GM21723 (cell line): ENCODE measurements around the gene IQCF5.
"Not testable (repeated sequence)": the region's sequence is repeated elsewhere in the genome, so short reads cannot be mapped to it uniquely, and the experiment has no call there.

Experiments used
- ATAC-seq: cut with Tn5 transposase; IDR thresholded peaks from one replicate; pipeline ENCODE4 v1.9.1; 2021; ENCODE audit warnings: mild to moderate bottlenecking, moderate library complexity; ENCODE audit not compliant: unreplicated experiment

IQCF5 gene

DNA sequence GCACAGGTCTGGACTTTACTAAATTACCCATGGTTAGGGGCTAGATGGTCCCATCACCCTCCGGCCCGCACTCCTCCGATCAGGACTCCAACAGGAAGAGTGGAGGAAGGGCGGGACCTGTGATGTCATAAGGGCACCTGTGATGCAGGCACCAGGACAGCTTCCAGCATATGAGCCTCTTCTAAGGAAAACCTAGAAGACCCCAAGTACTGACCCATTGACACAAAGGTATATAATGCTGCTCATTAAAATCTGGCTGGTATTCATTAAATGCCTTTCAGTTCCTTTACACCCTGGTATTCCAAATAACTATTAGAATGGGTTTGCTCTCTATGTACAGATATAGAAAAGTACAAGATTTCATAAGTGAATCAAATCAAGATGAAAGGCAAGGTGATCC, at the start of gene IQCF5:
IQCF5 (minus strand) TSS at position 101 of the 400 bp plus-strand sequence; CDS start at position 31, 70 bp downstream.
- no peak for ATAC-seq

- ATAC-seq, result no peak
Observed at GRCh38 chr3:51921081-51921578, 45.7 kb upstream of the IQCF5 start.

GRCh38 chr3:51916418-51916817, 41.0 kb upstream of the IQCF5 start:
- ATAC-seq, result no peak

DNA sequence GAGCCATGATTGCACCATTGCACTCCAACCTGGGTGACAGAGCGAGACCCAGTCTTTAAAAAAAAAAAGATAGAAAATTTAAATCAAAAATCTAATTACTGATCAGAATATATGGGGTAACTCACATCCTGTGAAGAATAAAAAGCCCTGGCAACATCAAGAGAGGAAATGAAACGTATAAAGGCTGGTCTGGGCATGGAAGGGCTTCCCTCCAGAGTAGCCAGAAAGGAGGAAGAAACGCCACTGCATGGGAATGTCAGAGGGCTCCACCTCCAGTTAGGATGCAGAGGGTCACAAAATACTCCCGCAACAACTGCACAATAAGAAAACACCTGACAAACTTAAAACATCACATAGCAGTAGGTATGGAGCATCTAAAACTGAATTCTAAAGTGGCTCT, 32.6 kb upstream of the IQCF5 start:
- no peak for ATAC-seq

DNA sequence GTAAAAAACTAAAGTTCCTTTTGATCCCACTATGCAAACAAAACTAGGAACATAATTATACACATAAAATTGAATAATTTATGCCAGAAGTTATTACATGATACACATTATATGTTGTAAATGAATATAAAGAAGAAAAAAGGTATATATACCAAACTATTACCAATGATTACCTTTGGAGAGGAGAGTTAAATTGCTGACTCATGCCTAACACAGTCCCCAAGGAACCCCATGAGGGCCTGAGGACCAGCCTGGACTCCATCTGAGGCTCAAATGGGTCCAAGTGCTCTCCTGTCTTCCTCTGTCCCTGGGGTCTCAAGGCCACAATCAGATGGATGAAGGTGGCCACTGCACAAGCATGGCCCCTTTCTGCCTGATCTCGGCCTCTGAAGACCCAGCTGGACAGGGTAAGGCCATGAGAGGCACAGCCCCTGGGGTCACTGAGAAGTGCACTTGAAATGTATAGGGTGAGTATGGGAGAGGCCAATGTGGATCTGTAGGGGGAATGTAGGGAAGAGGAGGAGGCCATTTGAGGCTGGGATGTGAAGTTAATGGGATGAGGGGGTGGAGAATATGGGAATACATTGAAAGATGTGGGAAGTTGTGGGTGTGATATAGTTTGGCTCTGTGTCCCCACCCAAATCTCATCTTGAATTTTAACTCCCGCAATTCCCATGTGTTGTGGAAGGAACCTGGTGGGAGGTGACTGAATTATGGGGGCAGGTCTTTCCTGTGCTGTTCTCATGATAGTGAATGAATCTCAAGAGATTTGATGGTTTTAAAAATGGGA, 28.8 kb upstream of the IQCF5 start:
- ATAC-seq, result no peak

- not testable (repeated sequence) for ATAC-seq
Observed at GRCh38 chr3:51902361-51902760, 27.0 kb upstream of the IQCF5 start.

- not testable (repeated sequence) for ATAC-seq
Observed at GRCh38 chr3:51900043-51900442, 24.6 kb upstream of the IQCF5 start.

DNA sequence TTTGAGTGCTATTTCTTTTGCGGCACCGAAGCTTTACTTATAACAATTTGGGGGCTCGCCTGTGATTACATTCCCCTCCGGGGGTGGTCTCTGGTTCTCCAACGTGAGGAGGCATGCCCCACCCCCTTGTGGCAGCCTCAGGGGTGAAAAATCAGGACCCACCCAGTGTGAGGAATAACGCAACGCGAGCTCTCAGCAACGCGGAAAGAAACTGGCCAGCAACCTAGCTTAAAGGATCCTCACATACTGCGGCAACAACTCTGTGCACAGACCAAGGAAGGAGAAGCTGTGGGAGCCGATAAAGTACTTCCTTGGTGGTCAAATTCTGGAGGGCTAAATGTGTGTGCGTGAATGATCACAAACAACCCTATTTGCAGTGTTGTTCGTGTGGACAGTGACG, 22.0 kb upstream of the IQCF5 start:
- ATAC-seq, result no peak

DNA sequence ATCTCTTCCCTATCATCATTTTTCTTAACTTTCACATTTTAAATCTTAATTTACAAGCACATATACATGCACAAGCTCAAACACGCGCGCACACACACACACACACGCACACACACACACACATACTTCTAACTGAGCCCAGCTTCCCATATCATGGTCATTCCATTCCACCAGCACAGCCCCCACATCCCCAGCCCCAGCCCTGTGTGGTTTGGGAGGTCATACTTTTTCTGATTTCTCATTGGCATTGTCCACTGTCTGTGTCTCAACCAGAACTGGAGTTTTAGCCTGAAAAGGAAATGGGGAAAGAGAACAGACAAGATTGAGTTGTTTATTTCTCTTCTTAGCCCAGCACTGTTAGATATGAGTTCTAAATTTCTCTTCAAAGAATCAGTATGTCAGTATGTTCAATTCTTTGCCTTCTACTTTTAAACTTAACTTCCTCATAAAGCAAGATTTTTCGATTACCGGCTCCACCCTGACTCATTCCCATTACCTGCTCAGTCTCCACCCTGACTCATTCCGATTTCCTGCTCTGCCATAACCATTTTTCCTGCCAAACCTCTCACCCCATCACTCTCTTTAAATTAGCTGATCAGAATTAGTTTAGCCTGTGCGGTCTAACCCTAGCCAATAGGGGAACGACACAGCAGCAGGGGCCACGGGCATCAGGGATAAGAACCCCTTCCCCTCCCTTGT, 21.4 kb upstream of the IQCF5 start:
- no peak for ATAC-seq

DNA sequence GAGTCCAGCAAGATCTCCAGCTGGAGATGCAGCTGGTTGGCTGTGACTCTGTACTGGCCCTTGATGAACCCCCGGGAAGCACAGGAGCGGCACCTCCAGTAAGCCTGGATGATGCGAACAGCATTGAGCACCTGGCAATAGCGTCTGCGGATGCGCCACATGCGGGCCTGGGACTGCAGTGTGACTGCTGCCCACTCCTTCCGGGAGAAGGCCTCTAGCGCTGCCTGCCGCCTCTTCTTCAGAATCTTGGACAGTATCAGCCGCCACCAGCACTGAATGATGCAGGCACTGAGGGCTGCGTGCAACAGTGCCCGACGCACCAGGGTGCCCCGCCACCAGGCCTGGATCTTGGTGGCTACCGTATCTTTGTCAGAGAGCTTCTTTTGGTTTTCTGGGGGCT, 19.5 kb upstream of the IQCF5 start:
- ATAC-seq, result no peak

- ATAC-seq, result no peak
Observed at GRCh38 chr3:51894391-51894790, 19.0 kb upstream of the IQCF5 start.

- ATAC-seq, result no peak
Observed at GRCh38 chr3:51891242-51892039, 16.0 kb upstream of the IQCF5 start.

GRCh38 chr3:51888463-51889105, 13.2 kb upstream of the IQCF5 start:
- no peak for ATAC-seq

GRCh38 chr3:51887620-51888019, 12.2 kb upstream of the IQCF5 start:
- ATAC-seq, result no peak

- no peak for ATAC-seq
Observed at GRCh38 chr3:51886447-51886846, 11.0 kb upstream of the IQCF5 start.

- no peak for ATAC-seq
Observed at GRCh38 chr3:51879937-51880336, 4.5 kb upstream of the IQCF5 start.

GRCh38 chr3:51876186-51876585, 785 bp upstream of the IQCF5 start:
- ATAC-seq, result no peak

- no peak for ATAC-seq
Observed at GRCh38 chr3:51874889-51875288, 512 bp downstream of the IQCF5 start.

GRCh38 chr3:51874411-51874810, 990 bp downstream of the IQCF5 start:
- no peak for ATAC-seq

DNA sequence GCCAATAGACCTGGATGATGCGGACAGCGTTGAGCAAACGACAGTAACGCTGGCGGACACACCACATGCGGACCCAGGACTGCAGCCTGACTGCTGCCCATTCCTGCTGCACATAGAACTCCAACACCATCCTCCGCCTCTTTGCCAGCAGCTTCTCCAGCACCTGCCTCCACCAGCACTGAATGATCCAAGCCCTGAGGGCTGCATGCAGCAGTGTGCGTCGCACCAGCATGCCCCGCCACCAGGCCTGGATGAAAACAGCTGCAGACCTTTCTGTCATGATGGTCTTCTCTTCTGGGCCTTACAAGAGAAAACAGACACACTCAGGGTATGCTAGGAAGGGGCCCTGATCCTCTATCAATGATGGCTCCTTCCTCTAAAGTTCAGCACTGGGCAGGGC, 1.5 kb downstream of the IQCF5 start:
- no peak for ATAC-seq

- ATAC-seq, result no peak
Observed at GRCh38 chr3:51873253-51873766, 2.1 kb downstream of the IQCF5 start.
